HG03521 (cell line): ENCODE measurements around the gene SEC14L5.

ENCODE experiments used
- ATAC-seq: cut with Tn5 transposase; IDR thresholded peaks from one replicate; pipeline ENCODE4 v1.9.1; 2021; ENCODE audit warnings: mild to moderate bottlenecking, moderate library complexity; ENCODE audit not compliant: unreplicated experiment

Gene SEC14L5

DNA sequence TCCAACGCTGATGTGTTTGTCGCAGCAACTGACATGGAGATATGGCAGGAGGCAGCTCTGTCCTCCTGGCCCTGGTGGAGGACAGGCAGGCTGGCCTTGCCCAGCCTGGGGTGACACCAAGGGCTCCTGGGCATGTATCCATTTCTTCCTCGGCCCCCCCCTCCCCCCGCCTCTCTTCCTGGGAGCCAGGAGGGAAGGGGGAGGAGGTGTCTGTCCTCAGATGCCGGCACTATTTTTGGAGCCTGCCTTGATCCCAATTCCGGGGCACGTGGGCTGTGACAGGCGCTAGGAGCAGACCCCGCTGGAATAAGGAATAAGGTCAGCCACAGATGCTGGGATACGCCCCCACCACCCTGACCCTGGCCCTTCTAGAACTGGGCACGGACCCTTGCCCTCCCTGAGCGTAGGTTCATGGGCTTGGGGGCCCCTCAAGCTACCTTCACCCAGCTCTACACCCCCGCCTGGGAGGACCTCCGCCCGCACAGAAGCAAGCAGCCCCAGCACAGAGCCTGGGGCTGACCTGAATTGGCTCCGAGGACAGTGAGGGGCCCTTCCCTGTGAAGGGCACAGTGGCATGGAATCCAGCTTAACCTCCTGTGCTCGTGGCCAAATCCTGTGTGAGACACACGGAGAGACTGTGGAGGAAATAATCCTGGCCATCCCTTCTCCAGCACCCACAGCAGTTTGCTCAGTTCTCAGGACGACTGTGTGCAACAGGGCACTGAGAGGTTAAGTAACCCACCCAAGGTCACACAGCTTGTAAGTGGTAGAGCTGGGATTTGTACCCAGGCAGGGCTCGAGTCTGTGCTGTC is 24.1 kb downstream of the SEC14L5 start:
- no peak for ATAC-seq

DNA sequence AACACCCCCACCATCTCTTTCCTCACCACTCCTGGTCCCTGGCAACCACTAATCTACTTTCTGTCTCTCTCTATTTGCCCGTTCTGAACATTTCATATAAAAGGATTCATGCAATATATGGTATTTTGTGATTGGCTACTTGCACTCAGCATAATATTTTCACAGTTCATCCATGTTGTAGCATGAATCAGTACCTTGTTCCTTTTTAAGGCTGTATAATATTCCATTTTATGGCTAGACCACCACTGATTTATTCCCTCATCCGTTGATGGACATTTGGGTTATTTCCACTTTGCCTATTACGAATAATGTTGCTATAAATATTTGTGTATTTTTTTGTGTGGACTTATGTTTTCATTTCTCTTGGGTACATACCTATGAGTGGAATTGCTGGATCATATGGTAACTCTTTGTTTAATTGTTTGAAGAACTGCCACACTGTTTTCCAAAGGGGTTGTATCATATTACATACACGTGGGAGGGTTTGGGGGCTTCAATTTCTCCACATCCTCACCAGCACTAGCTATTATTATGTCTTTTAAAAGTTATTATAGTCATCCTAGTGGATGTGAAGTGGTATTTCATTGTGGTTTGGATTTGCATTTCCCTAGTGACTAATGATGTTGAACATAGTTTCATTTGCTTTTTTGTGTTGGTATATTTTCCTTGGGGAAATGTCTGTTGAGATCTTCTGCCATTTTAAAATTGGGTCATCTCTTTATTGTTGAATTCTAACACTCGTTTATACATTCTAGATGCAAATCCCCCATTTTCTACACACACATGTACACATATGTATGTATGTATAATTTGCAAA is 26.3 kb downstream of the SEC14L5 start:
- ATAC-seq, result no peak

DNA sequence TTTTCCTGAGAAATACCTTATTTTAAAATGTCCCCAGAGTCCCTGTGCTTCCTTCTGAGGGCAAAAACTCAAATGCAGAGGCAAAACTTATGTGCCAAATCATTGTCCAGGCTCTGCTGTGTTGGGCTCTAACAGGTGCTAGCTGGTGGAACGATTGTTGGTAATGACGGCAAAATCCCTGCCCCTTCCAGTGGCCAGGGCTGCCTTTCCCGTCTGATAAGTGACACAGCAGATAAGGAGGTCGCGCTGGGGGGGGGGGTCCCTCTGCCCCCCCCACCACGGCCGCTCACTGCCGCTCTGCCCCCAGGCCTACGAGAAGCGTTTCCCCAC is 29.1 kb downstream of the SEC14L5 start:
- ATAC-seq, result no peak

DNA sequence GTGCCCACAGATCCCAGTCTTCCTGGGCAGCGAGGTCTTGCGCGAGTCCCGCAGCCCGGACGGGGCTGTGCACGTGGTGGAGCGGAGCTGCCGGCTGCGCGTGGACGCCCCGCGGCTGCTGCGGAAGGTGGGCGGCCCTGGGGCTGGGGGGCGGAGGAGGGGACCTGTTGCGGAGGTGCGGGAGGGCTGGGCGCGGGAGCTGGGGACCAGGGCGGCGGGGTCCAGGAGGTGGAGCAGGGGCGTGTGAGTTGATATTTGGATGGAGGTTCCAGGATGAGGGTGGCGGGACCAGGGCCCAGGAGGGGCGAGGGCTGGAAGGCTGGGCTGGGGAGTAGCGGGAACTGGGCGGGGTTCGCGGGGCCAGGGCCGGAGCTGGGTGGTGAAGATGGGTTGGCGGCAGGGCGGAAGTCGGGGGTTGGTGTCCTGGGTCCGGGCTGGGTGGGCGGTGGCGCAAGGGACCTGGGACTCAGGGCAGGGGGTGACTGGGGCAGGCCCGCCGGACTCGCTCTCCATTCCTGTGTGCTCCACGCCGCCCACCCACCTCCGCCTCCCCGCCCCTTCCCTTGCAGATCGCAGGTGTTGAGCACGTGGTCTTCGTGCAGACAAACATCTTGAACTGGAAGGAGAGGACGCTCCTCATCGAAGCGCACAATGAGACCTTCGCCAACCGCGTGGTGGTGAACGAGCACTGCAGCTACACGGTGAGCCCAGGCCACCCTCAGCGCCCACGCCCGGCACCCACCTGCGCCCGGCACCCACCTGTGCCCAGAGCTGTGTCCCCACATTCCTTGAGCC is 29.6 kb downstream of the SEC14L5 start:
- ATAC-seq, result no peak

GRCh38 chr16:4988647-4989046 is 30.5 kb downstream of the SEC14L5 start:
- ATAC-seq, result no peak

- ATAC-seq, result no peak
These were observed 31.4 kb downstream of the SEC14L5 start for GRCh38 chr16:4989391-4990006.

DNA sequence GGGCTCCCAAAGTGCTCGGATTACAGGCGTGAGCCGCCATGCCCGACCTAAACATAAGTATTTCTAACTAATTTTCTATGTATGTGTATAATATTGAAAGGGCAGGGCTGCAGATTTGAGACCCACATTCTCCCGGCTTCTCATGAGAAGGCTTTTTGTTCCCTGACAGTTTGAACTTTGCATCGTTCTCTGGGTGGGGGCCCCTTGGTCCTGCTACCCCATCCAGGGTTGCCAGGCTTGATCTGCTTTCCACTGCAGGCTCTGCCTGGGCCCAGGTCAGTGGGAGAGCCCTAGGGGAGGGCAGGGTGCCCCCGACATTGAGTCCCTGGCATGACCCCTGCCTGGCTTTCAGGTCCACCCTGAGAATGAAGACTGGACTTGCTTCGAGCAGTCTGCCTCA is 32.3 kb downstream of the SEC14L5 start:
- ATAC-seq, result no peak

DNA sequence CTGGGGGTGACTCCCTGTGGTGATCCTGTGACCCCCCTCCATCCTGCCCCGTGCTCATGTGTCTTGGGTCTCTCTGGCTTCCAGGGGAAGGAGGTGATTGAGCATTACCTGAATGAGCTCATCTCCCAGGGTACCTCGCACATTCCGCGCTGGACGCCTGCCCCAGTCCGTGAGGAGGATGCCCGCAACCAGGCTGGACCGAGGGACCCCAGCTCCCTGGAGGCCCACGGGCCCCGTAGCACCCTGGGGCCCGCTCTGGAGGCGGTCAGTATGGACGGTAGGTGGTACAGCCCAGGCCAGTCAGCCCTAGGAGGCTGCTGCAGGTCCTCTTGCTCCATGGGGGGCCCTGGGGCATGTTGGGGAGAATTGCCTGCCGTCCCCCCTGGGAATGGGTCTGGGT is 33.6 kb downstream of the SEC14L5 start:
- no peak for ATAC-seq

DNA sequence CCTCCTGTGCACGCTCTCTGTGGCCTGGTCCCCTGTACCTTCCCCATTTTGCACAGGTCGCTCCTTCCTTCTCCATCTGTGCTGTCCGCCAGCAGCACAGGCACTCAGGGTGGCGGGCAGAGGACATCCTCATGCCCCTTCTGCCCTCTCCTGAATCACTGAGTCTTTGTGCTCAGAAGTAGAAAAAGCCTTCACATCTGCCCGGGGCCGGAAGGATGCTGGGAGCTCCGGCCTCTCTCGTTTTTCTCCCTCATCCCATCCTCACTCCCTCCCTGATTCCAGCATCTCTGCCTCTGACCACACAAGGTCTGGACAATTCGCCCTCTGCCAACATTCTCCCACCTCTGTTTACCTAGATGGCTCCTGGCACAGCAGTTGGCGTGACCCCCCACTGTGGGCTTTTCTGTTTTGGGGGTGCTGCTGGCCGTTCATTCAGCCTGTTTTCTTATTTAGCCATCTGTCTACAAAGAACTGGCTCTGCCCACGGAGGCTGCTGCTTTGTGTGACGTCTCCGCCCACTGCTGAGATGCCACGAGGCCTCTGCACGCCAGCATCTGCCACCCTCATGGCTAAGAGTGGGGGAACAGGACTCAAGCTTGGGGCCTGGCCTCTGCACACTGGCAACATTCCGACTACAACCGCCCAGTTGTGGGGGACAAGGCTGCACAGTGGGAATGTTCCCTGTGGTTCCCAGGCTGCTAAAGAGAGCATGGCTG is 36.7 kb downstream of the SEC14L5 start:
- no peak for ATAC-seq

GRCh38 chr16:5000573-5001001 is 42.5 kb downstream of the SEC14L5 start:
- no peak for ATAC-seq

- ATAC-seq, result no peak
These were observed 43.4 kb downstream of the SEC14L5 start for GRCh38 chr16:5001571-5001970.

DNA sequence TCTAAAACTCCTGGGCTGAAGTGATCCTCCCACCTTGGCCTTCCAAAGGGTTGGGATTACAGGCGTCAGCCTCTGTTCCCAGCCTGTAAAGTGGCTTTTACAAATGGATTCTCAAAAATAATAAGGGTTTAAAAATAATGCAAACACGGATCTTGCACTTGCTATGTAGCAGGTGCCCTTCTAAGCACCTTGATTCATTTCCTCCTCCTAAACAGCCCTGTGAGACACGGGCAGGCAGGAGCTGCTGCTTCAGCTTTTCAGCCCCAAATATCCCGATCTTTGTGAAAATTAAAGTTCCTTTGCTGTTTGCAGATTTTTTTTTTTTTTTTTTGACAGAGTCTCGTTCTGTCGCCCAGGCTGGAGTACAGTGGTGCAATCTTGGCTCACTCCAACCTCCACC is 43.9 kb downstream of the SEC14L5 start:
- no peak for ATAC-seq

GRCh38 chr16:5002699-5003143 is 44.6 kb downstream of the SEC14L5 start:
- no peak for ATAC-seq

DNA sequence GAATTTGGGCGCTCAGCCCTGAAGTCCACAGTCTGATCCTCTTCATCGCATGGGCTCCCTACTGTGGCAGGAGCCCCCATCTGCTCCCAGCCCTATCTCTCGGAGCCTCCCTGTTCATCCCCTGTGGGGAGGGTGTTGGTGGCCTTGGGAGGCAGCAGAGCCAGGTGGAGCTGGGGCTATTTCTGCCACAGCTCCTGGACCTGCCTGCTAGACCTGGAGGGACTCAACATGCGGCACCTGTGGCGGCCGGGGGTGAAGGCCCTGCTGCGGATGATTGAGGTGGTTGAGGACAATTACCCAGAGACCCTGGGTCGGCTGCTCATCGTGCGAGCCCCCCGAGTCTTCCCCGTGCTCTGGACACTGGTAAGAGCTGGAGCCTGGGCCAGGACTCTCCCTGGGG is 45.1 kb downstream of the SEC14L5 start:
- no peak for ATAC-seq

DNA sequence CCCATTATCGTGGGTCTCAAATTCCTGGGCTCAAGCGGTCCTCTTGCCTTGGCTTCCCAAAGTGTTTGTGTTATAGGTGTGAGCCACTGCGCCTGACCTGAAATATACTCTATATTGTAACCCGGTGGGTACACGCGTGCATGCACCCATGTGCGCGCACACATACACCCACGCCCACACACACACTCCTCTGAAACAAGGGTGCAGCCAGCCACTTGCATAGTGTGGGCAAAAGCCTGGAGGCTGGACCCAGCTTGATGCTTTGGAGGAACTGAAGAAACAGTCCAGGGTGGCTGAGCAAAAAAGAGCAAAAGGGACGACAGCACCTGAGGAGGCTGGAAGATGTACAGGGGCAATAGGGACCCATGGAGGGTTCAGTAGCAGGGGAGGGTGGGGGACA is 45.7 kb downstream of the SEC14L5 start:
- ATAC-seq, result no peak

DNA sequence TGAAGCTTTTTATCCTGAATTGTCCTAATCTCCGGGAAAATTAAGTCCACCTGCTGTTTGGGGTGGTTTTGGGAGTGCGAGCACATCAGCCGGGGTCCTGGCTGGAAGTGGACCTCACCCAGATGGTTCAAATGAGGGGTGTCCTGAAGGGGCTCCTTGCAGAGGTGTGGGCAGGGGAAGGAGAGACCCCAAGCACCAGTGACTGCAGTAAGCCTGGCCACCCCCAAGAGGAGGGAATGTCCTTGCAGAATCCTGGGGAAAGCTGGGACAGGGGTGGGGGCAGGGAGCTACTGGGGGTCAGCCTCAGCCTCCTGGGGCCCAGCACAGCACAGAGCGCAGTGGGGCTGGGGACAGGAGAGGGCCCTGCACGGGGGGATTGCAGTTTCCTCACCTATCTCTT is 46.2 kb downstream of the SEC14L5 start:
- ATAC-seq, result no peak

DNA sequence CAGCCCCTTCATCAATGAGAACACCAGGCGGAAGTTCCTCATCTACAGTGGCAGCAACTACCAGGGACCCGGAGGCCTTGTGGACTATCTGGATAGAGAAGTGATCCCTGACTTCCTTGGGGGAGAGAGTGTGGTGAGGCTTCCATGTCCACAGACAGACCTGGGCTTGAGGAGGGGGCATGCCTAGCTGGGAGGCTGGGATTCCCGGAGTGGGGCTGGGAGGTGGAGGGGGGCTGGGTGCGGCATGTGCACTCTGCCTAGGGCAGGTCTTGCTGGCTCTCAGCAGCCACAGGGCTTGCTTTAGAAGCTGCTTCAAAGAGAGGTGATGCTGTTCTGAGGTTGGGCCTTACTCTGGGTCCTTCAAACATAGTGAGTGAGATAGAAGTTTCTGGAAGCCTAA is 47.8 kb downstream of the SEC14L5 start:
- ATAC-seq, result no peak

DNA sequence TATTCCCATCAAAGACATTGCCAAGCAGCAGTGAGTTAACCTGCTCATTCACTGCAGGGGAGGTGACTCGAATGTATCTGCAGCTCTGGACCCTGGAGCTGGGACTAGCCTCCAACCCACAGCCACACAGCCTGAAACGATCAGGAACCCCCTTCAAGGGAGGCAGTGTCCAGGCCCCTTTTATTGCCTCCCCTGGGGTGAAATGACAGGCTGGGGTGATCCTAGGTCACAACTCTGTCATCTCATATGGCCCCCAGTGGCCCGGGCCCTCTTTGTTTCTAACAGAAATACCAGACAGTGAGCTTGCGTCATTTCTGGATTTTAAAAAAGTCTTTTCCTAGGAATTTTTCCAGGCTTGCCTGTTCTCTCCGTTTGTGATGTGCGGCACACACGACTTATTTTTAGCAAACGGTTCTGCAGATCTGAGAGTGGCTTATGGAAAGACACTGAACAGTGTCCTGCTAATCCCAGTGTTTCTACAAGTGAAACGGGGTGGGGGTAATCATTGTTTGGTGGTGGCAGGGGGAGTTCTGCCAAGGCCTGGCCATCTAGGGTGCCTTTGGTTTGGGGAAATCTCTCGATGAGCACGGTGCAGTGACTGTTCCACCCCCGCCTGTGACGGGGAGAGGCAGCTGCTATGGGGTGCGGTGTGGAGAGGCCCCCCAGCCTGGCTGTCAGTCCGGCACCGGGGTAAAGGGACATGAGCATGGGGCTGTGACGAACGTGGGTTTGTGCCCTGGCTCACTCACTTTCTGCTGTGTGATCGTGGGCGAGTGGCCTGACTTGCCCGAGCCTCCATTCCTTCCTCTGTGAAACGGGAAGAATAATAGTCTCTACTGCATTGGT is 48.4 kb downstream of the SEC14L5 start:
- no peak for ATAC-seq

DNA sequence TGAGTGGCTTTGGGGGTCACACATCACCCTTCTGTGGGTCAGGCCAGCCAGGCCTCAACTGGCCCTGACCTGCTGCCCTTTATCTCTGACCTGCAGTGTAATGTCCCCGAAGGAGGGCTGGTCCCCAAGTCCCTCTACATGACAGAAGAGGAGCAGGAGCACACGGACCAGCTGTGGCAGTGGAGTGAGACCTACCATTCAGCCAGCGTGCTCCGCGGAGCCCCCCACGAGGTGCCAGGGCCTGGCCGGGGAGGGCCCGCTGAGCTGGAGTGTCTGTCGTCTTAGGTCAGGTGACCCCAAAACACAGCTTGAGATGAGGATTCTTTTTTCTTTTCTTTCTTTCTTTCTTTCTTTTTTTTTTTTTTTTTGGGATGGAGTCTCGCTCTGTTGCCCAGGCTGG is 49.1 kb downstream of the SEC14L5 start:
- ATAC-seq, result no peak
